HG03460 (cell line): ENCODE results near the gene SLC9A5.

ENCODE experiments used
- ATAC-seq: cut with Tn5 transposase; IDR thresholded peaks from one replicate; pipeline ENCODE4 v1.9.1; 2021; ENCODE audit not compliant: unreplicated experiment

SLC9A5 gene

DNA sequence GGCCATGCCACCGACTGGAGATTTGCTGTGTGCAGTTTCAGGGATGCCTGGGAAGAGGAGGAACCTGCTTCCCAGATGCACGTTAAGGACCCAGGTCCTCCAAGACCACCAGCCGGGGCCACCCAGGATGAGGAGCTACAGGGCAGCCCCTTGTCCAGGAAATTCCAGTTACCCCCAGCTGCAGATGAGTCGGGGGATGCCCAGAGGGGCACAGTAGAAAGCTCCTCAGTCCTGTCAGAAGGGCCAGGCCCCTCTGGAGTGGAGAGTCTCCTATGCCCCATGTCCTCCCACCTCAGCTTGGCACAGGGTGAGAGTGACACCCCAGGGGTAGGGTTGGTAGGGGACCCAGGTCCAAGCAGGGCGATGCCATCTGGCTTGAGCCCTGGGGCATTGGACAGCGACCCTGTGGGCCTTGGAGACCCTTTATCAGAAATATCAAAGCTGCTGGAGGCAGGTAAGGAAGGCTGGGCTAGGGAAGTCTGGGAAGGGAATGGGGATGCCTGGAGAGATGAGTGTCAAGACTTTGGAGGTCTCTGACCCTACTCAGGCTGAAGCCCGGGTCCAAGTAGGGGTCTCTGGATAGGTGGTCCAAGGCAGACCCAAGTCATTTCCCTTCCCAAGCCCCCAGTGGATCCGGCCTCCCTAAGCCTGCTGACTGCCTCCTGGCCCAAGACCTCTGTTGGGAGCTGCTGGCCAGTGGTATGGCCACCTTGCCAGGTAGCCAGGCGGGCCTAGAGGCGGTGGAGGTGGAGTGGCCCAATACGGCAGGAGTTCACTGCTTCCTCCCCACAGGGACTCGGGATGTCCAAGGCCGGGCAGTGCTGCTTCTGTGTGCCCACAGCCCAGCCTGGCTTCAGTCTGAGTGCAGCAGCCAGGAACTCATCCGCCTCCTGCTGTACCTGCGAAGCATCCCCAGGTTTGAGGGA lies 31.6 kb downstream of the SLC9A5 start:
- no peak for ATAC-seq

DNA sequence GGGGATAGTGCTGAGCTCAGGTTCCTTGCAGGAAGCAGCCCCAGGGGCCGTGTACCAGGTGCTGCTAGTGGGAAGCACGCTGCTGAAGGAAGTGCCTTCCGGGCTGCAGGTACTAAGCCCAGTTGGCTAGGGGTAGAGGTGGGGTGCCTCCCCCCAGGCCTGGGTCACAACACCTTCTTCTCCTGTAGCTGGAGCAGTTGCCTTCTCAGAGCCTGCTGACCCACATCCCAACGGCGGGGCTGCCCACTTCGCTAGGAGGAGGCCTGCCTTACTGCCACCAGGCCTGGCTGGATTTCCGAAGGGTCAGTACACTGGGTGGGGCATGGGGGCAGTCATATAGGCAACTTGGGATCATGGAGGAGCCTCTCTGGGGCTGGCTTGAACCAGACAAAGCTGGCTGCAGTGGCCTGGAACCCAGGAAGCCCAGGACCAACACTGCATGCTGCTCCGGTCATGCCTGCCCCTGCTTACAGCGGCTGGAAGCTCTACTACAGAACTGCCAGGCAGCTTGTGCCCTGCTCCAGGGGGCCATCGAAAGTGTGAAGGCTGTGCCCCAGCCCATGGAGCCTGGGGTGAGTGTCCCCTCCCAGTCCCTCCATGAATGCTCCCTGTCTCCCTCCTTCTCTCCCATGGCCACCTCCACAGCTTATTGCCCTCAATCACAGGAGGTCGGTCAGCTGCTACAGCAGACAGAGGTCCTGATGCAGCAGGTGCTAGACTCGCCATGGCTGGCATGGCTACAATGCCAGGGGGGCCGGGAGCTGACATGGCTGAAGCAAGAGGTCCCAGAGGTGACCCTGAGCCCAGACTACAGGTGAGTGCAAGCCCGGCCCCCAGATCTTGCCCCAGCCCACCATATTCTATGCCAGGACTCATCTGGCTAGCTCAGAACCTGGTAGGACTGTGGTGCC lies 33.0 kb downstream of the SLC9A5 start:
- ATAC-seq: no peak

DNA sequence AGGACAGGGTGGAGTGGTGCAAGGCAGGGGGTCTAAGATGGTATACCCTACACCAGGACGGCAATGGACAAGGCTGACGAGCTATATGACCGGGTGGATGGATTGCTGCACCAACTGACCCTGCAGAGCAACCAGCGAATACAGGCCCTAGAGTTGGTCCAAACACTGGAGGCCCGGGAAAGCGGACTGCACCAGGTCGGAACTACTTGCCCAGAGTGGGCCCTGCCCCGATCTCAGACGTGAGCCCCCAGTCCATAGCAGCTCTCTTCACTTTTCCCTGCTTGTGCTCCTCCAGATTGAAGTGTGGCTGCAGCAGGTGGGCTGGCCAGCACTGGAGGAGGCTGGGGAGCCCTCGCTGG lies 33.6 kb downstream of the SLC9A5 start:
- no peak for ATAC-seq

DNA sequence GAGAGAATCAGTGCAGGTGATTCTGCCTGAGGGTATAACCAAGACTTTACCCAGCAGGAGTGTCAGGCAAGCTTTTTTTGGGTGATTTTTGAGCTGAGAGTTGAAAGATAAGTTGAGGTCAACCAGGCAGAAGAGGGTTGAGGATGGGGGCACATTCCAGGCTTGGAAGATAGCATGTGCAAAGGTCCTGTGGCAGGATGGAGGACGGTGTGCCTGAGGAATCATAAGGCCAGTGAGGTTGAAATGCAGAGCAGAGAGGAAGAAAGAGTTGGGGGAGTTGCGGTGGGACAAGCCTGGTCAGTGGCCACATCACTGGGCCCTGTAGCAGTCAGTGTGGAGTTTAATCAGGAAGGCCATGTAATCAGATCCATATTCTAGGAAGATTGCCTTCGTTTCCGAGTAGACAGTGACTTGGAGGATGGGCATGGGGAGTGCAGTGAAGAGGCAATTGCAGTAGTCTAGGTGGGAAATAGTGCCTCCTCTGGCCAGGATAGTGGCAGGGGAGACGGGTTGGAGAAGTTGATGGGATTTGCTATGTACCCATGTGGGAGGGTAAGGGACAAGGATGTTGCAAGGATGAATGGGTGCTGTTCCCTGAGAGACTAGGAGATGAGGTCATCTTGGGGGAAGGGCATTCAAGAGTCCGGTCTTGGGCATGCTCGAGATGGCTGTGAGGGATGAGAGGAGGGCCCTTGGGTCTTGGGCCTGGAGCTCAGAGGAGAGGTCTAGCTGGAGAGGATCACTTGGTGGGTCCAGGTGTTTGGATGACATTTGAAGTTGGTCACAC lies 34.5 kb downstream of the SLC9A5 start:
- no peak for ATAC-seq

DNA sequence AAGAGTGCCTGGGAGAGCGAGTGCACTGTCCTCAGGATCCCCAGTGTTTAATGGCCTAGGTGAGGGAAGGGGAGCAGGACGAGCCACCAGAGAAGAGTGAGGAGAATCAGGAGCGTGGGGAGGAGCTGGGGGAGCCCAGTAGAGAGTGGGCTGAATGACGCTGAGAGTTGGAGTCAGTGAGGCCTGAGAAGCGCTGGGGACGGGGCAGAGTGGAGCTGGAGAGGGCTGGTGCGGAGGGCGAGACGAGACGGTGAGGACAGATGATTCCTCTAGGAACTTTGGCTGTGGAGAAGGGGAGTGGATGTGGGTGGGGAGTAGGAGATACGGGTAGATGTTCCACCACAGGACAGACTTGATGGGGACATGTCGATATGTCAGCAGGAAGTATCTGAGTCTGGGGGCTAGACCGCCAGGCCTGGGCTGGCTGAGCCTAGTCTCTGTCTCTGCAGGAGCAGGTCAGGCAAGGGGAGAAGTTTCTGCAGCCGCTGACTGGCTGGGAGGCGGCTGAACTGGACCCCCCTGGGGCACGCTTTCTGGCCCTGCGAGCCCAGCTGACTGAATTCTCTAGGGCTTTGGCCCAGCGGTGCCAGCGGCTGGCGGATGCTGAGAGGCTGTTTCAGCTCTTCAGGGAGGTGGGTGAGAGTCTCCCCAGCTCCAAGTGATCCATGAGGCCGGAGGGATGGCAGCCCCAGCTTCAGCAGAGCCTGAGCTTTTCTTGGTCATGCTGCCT lies 35.2 kb downstream of the SLC9A5 start:
- ATAC-seq: no peak

DNA sequence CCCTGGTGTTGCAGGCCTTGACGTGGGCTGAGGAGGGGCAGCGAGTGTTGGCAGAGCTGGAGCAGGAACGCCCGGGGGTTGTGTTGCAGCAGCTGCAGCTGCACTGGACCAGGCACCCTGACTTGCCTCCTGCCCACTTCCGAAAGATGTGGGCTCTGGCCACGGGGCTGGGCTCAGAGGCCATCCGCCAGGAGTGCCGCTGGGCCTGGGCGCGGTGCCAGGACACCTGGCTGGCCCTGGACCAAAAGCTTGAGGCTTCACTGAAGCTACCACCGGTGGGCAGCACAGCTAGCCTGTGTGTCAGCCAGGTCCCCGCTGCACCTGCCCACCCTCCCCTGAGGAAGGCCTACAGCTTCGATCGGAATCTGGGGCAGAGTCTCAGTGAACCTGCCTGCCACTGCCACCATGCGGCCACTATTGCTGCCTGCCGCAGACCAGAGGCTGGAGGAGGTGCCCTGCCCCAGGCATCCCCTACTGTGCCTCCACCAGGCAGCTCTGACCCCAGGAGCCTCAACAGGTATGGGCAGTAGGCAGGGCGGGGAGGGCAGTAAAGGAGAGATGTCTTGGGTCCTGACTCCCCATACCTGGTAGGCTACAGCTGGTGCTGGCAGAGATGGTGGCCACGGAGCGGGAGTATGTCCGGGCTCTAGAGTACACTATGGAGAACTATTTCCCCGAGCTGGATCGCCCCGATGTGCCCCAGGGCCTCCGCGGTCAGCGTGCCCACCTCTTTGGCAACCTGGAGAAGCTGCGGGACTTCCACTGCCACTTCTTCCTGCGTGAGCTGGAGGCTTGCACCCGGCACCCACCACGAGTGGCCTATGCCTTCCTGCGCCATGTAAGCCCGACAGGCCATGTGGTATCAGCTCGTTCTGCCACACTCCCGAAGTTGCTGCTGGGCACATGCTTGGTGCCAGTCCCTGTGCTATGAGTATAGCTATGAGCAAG lies 36.2 kb downstream of the SLC9A5 start:
- ATAC-seq: no peak

DNA sequence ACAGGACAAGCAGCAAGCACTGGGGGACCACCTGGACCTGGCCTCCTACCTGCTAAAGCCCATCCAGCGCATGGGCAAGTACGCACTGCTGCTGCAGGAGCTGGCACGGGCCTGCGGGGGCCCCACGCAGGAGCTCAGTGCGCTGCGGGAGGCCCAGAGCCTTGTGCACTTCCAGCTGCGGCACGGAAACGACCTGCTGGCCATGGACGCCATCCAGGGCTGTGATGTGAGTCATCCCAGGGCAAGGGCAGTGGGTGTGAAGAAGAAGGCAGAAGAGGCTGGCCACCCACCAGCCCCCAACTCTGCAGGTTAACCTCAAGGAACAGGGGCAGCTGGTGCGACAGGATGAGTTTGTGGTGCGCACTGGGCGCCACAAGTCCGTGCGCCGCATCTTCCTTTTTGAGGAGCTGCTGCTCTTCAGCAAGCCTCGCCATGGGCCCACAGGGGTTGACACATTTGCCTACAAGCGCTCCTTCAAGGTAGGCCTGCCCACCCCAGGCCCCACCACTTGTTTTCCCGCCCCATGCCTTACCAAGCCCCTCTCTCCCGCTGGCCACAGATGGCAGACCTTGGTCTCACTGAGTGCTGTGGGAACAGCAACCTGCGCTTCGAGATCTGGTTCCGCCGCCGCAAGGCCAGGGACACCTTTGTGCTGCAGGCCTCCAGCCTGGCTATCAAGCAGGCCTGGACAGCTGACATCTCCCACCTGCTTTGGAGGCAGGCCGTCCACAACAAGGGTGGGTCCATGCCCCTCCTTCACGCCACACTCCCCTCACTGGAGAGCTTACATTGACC lies 37.9 kb downstream of the SLC9A5 start:
- ATAC-seq: no peak

DNA sequence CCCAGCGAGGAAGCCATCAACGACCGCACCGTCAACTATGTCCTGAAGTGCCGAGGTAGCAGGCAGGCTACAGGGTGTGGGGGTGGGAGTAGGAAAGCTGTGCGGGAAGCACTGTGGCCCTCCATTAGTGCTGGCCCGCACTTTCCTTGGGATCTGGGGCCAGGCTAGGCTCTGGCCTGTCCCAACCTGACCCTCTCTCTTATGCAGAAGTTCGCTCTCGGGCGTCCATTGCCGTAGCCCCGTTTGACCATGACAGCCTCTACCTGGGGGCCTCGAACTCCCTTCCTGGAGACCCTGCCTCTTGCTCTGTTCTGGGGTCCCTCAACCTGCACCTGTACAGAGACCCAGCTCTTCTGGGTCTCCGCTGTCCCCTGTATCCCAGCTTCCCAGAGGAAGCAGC lies 39.2 kb downstream of the SLC9A5 start:
- no peak for ATAC-seq

DNA sequence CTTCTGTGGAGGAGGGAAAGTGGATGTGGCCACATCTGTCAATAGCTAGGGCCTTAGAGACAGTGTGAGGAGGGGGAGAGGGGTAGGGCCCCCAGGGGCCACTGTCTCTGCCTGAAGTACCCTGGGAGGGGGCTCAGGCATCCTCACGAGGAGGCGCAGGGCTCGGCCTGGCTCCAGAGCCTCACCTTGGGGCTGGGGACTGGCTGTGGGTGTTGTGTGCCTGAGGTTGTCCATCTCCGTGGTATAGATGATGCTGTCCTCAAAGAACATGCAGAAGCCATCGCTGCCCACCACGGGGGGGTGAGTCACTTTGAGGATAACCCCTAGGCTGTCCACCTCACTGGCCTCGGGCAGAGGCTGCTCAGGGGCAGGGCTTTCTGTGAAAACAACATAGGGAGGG lies 42.7 kb downstream of the SLC9A5 start:
- ATAC-seq: no peak

DNA sequence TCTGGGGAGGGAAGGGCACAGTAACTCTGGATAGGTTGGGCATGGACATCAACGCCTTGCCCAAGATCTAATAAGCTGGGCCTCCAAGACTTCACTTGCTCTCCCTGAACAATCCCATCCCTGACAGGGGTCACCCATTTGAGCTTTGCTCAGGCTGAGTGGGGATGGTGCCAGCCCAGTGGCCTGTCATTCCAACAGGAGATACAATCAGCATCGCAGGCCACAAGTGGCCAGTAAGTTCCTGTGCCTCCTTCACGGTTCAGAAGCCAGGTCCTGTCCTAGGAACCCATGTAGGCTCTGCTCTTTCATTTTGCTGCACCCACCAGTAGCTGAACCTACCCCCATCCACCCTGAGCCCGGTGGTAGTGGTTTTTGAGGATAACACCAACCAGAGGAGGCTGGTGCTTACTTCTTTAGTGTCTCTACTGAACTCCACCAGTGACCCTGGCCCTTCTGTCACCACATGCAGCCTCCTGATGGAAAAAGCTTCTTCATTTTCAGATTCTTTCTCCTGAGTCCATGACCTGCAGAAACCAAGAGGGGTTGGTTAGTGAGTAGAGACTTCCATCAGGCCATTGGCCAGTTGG lies 45.5 kb downstream of the SLC9A5 start:
- ATAC-seq: no peak

DNA sequence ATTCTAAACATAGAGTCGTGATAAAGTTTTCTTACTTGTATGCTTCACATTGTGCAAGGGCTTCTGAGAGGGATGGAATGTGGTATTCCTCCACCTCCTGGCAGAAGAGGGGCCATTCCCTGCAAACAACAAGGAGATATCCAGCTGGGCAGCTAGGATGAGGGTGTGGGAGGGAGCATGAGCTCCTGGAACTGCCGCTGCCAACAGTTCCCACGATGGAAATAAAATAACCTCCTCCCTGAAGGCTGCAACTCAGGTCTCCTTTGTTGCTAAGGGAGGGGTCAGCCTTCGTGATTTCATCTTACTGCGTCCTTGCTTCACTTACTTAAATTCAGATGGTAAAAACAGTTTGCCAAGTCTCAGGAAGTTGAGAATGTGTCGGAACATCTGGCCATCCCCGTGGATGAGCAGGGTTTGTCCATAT lies 46.2 kb downstream of the SLC9A5 start:
- ATAC-seq: no peak

DNA sequence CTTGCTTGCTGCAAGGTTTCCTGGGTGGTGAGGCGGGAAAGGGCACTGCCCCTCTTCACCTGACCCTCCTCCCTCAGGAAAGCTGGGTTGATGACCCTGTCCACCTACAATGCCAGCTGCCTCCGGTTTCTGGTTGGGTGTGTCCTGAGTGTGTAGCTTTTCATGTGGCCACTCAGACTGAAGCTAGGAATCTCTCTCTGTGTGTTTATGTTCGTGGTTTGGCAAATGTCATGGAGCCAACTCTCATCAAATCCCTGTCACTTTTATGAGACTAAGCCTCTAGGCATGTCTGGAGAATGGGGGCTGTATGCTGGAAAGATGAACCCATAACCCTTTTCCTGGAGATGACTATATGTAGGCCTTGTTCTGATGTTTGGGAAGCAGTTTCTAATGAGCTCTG lies 47.6 kb downstream of the SLC9A5 start:
- ATAC-seq: no peak

DNA sequence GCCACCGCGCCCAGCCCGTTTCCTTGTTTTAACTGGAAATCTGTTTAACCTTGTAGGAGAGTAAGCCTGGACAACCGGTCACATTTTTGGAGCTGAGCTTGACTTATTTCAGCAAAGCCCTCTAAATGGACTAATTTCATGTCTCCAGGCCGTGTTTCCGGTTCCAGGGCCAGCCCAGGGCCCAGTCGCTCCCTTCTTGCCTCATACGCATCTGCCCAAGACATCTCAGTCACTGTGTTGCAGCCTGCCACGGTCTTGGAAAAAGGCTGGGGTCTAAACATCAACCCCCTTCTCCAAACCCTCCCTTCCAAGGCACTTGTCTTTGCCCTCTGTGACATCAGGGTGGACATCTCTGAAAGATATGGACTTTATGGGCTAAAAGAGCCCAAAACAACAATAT lies 49.5 kb downstream of the SLC9A5 start:
- ATAC-seq: no peak

DNA sequence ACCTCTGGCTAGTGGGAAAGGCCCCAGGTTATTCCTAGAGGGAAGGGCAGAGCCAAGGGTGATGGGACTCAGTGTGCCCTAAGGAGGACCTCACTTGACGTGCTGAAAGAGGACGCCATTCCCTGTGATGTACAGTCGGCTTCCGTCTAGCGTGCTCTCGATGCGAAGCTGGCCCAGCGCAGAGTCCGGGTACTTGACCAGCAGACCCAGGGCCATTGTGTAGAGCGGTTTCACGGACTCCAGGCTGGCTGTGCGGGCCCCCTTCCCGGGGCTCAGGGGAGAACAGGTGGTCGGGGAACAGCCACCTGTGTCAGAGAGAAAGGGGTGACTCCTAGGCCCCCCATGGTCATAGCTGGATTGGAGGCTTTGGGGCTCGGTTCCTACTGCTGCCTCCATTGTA lies 50.5 kb downstream of the SLC9A5 start:
- no peak for ATAC-seq

DNA sequence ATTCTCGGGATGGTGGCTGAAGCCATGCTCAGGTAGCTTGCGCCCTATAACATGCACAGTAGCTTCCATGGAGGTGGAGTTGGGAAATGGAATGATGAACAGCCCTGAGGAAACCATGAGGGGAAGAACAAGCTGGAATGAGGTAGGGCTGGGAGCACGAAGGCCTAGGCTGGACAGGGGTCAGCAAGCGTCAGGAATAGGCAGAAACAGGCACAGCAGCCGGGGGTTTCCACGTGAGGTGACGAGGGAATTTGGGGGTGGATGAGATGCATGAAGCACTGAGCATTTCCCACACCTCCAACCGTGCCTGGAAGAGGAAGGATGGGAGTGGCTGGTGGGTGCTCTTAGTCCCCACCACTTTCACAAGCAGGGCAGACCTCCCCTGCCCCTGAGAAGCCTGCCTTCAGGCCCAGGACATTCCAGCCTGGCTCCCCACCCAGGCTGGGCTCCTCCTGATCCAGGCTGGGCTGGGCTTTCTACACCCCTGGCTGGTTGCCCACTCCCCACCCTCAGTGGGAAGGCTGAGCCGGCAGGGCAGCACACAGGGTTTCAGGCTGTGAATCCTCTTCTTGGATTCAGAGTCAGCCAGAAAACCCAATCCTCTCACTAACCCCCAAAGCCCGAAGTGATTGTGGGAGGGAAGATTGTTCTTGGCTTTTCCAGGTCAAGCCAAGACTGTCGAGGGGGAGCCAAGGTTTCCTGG lies 52.5 kb downstream of the SLC9A5 start:
- ATAC-seq: no peak

DNA sequence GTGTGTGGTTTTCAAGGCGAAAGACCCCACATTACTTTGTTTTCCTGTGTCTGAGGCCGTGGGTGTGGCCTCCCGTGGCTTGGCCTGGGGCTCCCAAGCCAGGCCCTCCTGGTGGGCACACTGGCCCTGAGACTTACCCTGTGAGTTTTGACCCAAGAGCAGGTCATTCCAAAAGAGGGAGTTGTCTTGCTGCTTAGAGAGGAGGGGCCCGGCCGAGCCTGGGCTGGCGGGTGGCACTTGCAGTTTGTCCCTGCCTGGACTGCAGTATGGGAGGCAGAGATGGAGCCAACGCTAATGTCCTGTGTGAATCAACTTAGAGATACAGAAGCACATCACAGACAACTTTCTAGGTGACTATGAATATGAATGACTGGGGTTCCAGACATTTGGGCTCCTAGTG lies 53.3 kb downstream of the SLC9A5 start:
- no peak for ATAC-seq

DNA sequence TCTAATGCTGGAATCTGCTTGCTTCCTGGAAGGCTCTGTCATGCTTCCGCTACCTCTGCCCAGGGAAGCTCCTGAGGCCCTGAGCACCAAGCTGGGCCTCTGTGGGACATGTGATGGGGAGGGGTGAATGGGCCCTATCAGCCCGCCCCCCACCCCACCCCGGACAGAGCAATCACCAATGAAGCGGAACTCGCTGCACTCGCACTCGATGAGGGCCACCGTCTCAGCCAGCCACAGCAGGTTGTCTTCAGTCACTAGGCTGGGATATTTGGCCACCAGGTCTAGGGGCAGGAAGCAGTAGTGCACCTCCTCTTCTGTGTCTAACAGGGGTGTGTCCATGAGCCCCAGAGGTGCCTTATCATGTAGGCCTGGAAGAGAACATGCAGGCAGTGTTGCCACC lies 54.2 kb downstream of the SLC9A5 start:
- no peak for ATAC-seq

DNA sequence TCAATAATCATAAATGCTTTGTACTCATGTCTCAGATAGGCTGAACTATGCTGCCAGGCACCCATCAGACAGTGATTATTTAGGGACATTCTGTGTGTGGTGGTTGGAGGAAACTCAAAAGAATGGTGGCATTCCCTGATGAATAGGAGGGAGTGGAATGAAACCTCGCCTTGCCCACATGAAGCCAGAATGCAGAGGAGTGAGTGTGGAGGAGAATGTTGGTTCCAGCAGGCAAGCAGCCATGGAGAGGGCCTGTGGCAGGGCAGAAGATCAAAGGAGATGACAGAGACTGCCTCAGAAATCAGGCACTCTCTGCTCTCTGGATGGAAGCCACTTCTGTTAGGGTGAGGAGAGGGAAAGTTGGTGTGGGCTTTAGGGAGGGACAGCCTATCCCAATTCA lies 55.2 kb downstream of the SLC9A5 start:
- no peak for ATAC-seq
